K562 (cell line): ENCODE data around the gene LIN28B. TPM values are rescaled to one million over a fixed set of nuclear protein-coding genes. Genes with fewer than 3 reads are reported as not detected.

ENCODE experiments used
- ATAC-seq: fragments of 200-7000 bp; cut with Tn5 transposase; 3 replicates; pipeline ENCODE4 v1.9.1; 2020; ENCODE audit warnings: moderate library complexity
- BruUV-seq: library from RNA; stranded (reverse); fragments of 400-500 nt; replicated peaks from 2 replicates; lab custom pipeline; 2021; lab: Mats Ljungman, UMichigan
- CTCF ChIA-PET: fragments of 300-600 bp; formaldehyde crosslinking; extraction: SDS; loops from one replicate; lab custom pipeline; 2021; ENCODE audit warnings: low intra/inter-chr PET ratio; lab: Yijun Ruan, JAX
- POLR2A ChIA-PET: fragments of 300-600, 350-650 bp; sonication (Branson Sonifier 250); formaldehyde crosslinking; extraction: SDS; loops from one replicate; lab custom pipeline; 2021; ENCODE audit warnings: antibody characterized with exemption, inconsistent platforms; lab: Yijun Ruan, JAX
- DNase-seq, 4 experiments: peaks; one replicate each; pipeline versions ENCODE4 v3.0.0 to v3.0.0-alpha.2; 2011 to 2018; ENCODE audit warnings: low spot score in 3 of 4, mixed read lengths in 3 of 4; ENCODE audit errors: extremely low read depth in 1 of 4
- FAIRE-seq: peaks from 2 replicates; lab custom pipeline; 2011; peaks lifted over from hg19 to GRCh38; lab: Jason Lieb, UNC
- H2AFZ ChIP-seq: 2 replicates; pipeline ENCODE4 v1.6.0; 2011; ENCODE audit warnings: low read depth, low read length, control low read depth, inconsistent platforms
- H3K27ac ChIP-seq: fragments of 200-600 bp; 3 replicates; pipeline ENCODE4 v1.8.0; 2011; ENCODE audit warnings: low read depth, mild to moderate bottlenecking, control low read depth, inconsistent platforms, low read length, moderate library complexity, mixed read lengths; ENCODE audit errors: extremely low read depth
- H3K27me3 ChIP-seq, 2 experiments: fragments of 300-600 bp in 1 of 2; 2 replicates in 1 of 2; 3 replicates in 1 of 2; pipeline versions ENCODE4 v1.6.0 to v1.8.0; 2011; ENCODE audit warnings: inconsistent platforms in 2 of 2, low read length in 2 of 2, mild to moderate bottlenecking in 1 of 2, mixed read lengths in 1 of 2, moderate library complexity in 1 of 2; ENCODE audit not compliant: control insufficient read depth in 2 of 2, insufficient read depth in 2 of 2
- H3K36me3 ChIP-seq: fragments of 300-600 bp; 3 replicates; pipeline ENCODE4 v1.8.0; 2011; ENCODE audit warnings: mild to moderate bottlenecking, low read length, inconsistent platforms; ENCODE audit not compliant: control insufficient read depth, insufficient read depth
- H3K4me1 ChIP-seq, 2 experiments: fragments of 200-600 bp in 1 of 2; replicated peaks in 1 of 2; 2 replicates in 1 of 2; 3 replicates in 1 of 2; pipeline versions ENCODE4 v1.5.1 to v1.8.0; 2011; ENCODE audit warnings: inconsistent platforms in 2 of 2, low read length in 2 of 2, mild to moderate bottlenecking in 1 of 2, mixed read lengths in 1 of 2, moderate library complexity in 1 of 2; ENCODE audit not compliant: control insufficient read depth in 2 of 2, insufficient read depth in 2 of 2
- H3K4me2 ChIP-seq: 2 replicates; pipeline ENCODE4 v1.6.1; 2011; ENCODE audit warnings: low read length, control low read depth, inconsistent platforms, mixed read lengths; ENCODE audit not compliant: insufficient read depth
- H3K4me3 ChIP-seq: fragments of 200-600 bp; sonication (generic), shearing (Covaris generic); 2 replicates; pipeline ENCODE4 v1.5.1; 2016; ENCODE audit warnings: control low read depth, inconsistent platforms
- H3K79me2 ChIP-seq: fragments of 200-600 bp; 3 replicates; pipeline ENCODE4 v1.8.0; 2011; ENCODE audit warnings: low read length, inconsistent platforms; ENCODE audit not compliant: control insufficient read depth, insufficient read depth
- H3K9ac ChIP-seq, 2 experiments: 2 replicates each; pipeline versions ENCODE4 v1.6.0 to v1.6.1; 2011; ENCODE audit warnings: low read depth in 2 of 2, low read length in 2 of 2, control low read depth in 1 of 2, inconsistent platforms in 1 of 2, mild to moderate bottlenecking in 1 of 2, mixed read lengths in 1 of 2; ENCODE audit not compliant: insufficient read depth in 1 of 2
- H3K9me1 ChIP-seq: one replicate; pipeline ENCODE4 v1.6.0; 2011; ENCODE audit warnings: inconsistent platforms, mild to moderate bottlenecking, low read length, moderate library complexity; ENCODE audit not compliant: control insufficient read depth, insufficient read depth
- H3K9me3 ChIP-seq: replicated peaks from 2 replicates; pipeline ENCODE4 v1.5.1; 2011; ENCODE audit warnings: low read depth, low read length, inconsistent platforms; ENCODE audit not compliant: control insufficient read depth, insufficient read depth
- H4K20me1 ChIP-seq: replicated peaks from 2 replicates; pipeline ENCODE4 v1.6.1; 2011; ENCODE audit warnings: low read length, inconsistent platforms, mixed read lengths; ENCODE audit not compliant: control insufficient read depth, insufficient read depth
- CEBPB ChIP-seq: fragments of 450-650 bp; IDR thresholded peaks from 2 replicates; pipeline ENCODE4 v1.6.1; 2016; ENCODE audit warnings: missing genetic modification characterization, missing compliant biosample characterization
- E2F3 ChIP-seq: fragments of 250-450 bp; sonication (Bioruptor Pico); IDR thresholded peaks from 2 replicates; pipeline ENCODE4 v1.4.0; 2020; ENCODE audit warnings: mild to moderate bottlenecking
- FUS ChIP-seq: fragments of 200-400 bp; formaldehyde crosslinking; optimal IDR thresholded peaks from 2 replicates; pipeline ENCODE3; 2017; ENCODE audit warnings: low read depth, low read length
- KLF6 ChIP-seq: fragments of 250-450 bp; sonication (Bioruptor Pico); IDR thresholded peaks from 2 replicates; pipeline ENCODE4 v1.4.0; 2020; ENCODE audit warnings: mild to moderate bottlenecking, moderate library complexity, borderline replicate concordance
- MECOM ChIP-seq: fragments of 250-450 bp; sonication (Bioruptor Pico); IDR thresholded peaks from 2 replicates; pipeline ENCODE4 v1.8.0; 2022; ENCODE audit warnings: inconsistent platforms
- PHF21A ChIP-seq: fragments of 450-650 bp; IDR thresholded peaks from 2 replicates; pipeline ENCODE4 v1.6.1; 2017; ENCODE audit warnings: low read depth, borderline replicate concordance
- SRF ChIP-seq, 2 experiments: fragments of 250-450, 450-650 bp in 1 of 2; sonication (Bioruptor Pico) in 1 of 2; sonication (generic) in 1 of 2; formaldehyde crosslinking; IDR thresholded peaks; 2 replicates each; pipeline versions ENCODE4 v1.5.0 to v1.5.1; 2020 to 2022; ENCODE audit warnings: mild to moderate bottlenecking in 1 of 2, missing genetic modification reagents in 1 of 2
- SRSF7 ChIP-seq: fragments of 200-400 bp; formaldehyde crosslinking; optimal IDR thresholded peaks from 2 replicates; pipeline ENCODE3; 2017; ENCODE audit warnings: mild to moderate bottlenecking, low read depth, low read length
- ZC3H8 ChIP-seq: fragments of 450-650 bp; IDR thresholded peaks from 2 replicates; pipeline ENCODE4 v1.6.1; 2017
- ZNF197 ChIP-seq: fragments of 200-800 bp; sonication (Bioruptor generic); IDR thresholded peaks from 2 replicates; pipeline ENCODE4 v1.6.1; 2016; ENCODE audit warnings: low read depth, missing genetic modification characterization, missing compliant biosample characterization
- WGBS: fragments of 100-300 bp; shearing (Covaris generic); methylation state at CpG from one replicate; pipeline ENCODE4 v1.1.6; 2016; ENCODE audit warnings: low coverage, mixed read lengths; ENCODE audit not compliant: insufficient coverage; ENCODE audit errors: missing lambda C conversion rate; 5-methylcytosine and 5-hydroxymethylcytosine counted together
- in situ Hi-C: fragments of 300-500 bp; cut with MboI; formaldehyde crosslinking; loops from 4 replicates; pipeline ENCODE4 v1.15.0; 2018; ENCODE audit warnings: inconsistent platforms, mixed read lengths
- intact Hi-C: fragments of 100-400 bp; cut with micrococcal nuclease; formaldehyde crosslinking; loops from 2 replicates; pipeline ENCODE4 v1.14.2; 2022
- polyA plus RNA-seq, 8 experiments: library from polyadenylated mRNA; depleted of rRNA in 4 of 8; stranded (reverse) in 5 of 8; unstranded in 3 of 8; fragments of >200 nt; fragmentation: Nextera tagmentation in 2 of 8; fragmentation: Illumina TruSeq in 1 of 8; extraction: Ambion mirVana in 2 of 8; extraction: Trizol in 1 of 8; gene quantifications; 2 replicates each; pipeline versions ENCODE4 v1.2.1 to v1.2.3, GENCODE V29; 2011 to 2014; ENCODE audit warnings: inconsistent platforms in 1 of 8, missing spikeins in 1 of 8
- total RNA-seq, 7 experiments: library from RNA; depleted of rRNA in 6 of 7; stranded (reverse); fragments of >200 nt in 6 of 7; fragmentation: Illumina TruSeq in 2 of 7; extraction: Trizol in 2 of 7; gene quantifications; 2 replicates each; pipeline versions ENCODE4 v1.2.1 to v1.2.3, GENCODE V29; 2011 to 2021; ENCODE audit warnings: low replicate concordance in 1 of 7
- TF ChIP-seq, protein P1 (sequence below): fragments of 200-600 bp; sonication (generic); IDR thresholded peaks from one replicate; pipeline ENCODE4 v1.6.1; 2012; ENCODE audit warnings: mild to moderate bottlenecking, low read depth, low read length, inconsistent platforms

LIN28B gene
- total and polyA plus RNA-seq, 9 of the 15 experiments (the other 6 are each of a cell fraction or from before 2014, with no cell fraction given), result 20.9 to 77.3 (median 42.1) TPM

DNA sequence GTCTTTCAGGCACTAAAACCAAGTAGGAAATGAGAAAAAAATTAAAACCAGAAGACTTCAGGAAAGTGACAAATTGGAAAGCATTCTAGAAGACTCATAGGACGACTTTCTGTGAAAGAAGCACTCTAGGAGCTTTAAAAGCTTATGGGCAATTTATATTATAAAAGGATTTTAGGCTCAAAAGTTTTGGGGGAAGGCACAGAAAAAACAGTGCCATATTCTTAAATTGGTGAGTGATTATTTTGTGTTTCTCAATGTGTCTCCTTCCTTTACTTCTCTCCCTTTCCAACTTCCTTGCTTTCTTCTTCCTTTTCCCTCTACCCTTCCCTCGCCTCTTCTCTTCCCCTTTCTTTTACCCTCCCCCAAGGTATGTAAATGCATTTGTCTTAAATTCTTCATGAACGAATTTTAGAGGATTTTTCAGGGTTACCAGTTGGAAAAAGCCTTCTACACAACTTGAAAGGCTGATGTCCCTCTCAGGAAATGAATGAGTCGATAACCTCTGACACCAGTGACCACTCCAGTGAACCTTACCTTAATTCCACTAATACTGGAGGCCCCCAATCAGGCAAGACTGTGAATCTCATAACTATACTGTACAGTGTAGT is 2.6 kb upstream of the LIN28B start:
- peaks cover under 1% of the 10 kb centered on the region; the same call in 1 of the 3 replicates for H3K36me3 ChIP-seq
- DNase-seq (peak in 2 of 4 experiments; percentile 59 to 91), ATAC-seq (peak; percentile 74), FAIRE-seq (peak; percentile 82)
- POLR2A ChIA-PET, result interaction anchor here (0.9 to 6.2 kb wide), 3 partner anchors 10 to 15 kb away, joined by 4 to 67 read pairs (median 5); no protein-coding TSS in a partner anchor
- no peaks in the 10 kb centered on the region for H3K9me3 ChIP-seq
- H3K9ac ChIP-seq, result peak overlapping the region in 1 of 2 experiments; percentile 97; a peak in 3 of 4 replicates
- H4K20me1 ChIP-seq, result no peaks in the 10 kb centered on the region
- BruUV-seq, result TSS peak; percentile 34
- intact Hi-C loops, result loop anchor here (1.0 kb wide), 1 partner anchor 12 kb away; no protein-coding TSS in a partner anchor
- H3K4me1 ChIP-seq, result peaks cover 6 to 8% of the 10 kb centered on the region in 2 experiments; a peak in 4 of 5 replicates
- 0% methylated on average over 4 of the region's 4 CpGs for WGBS
- CTCF ChIA-PET, result no interaction called here
- no peaks in the 10 kb centered on the region for H3K9me1 ChIP-seq
- H3K4me2 ChIP-seq, result peak overlapping the region; percentile 83
- H2AFZ ChIP-seq, result 0 out of 2 replicates have a peak overlapping the region, but pooled peaks have one; percentile 24
- peaks cover 44% of the 10 kb centered on the region for H3K79me2 ChIP-seq
- H3K27ac ChIP-seq, result peak overlapping the region; percentile 98
- H3K4me3 ChIP-seq, result peak overlapping the region; percentile 45
- in situ Hi-C loops, result no loop called here
- H3K27me3 ChIP-seq, result no peaks in the 10 kb centered on the region
- no peak for TF ChIP-seq PHF21A
- no peak for TF ChIP-seq E2F3 (CRISPR knock-in tag)
- no peak for TF ChIP-seq FUS
- TF ChIP-seq SRF (CRISPR knock-in tag; IDR thresholded peaks at IDR 0.05), result no peak
- 0 out of 2 replicates have a peak, but pooled peaks have one; percentile 53 for TF ChIP-seq ZC3H8
- TF ChIP-seq SRSF7, result no peak
- no peak for TF ChIP-seq MECOM (CRISPR knock-in tag)
- TF ChIP-seq, protein P1, sequence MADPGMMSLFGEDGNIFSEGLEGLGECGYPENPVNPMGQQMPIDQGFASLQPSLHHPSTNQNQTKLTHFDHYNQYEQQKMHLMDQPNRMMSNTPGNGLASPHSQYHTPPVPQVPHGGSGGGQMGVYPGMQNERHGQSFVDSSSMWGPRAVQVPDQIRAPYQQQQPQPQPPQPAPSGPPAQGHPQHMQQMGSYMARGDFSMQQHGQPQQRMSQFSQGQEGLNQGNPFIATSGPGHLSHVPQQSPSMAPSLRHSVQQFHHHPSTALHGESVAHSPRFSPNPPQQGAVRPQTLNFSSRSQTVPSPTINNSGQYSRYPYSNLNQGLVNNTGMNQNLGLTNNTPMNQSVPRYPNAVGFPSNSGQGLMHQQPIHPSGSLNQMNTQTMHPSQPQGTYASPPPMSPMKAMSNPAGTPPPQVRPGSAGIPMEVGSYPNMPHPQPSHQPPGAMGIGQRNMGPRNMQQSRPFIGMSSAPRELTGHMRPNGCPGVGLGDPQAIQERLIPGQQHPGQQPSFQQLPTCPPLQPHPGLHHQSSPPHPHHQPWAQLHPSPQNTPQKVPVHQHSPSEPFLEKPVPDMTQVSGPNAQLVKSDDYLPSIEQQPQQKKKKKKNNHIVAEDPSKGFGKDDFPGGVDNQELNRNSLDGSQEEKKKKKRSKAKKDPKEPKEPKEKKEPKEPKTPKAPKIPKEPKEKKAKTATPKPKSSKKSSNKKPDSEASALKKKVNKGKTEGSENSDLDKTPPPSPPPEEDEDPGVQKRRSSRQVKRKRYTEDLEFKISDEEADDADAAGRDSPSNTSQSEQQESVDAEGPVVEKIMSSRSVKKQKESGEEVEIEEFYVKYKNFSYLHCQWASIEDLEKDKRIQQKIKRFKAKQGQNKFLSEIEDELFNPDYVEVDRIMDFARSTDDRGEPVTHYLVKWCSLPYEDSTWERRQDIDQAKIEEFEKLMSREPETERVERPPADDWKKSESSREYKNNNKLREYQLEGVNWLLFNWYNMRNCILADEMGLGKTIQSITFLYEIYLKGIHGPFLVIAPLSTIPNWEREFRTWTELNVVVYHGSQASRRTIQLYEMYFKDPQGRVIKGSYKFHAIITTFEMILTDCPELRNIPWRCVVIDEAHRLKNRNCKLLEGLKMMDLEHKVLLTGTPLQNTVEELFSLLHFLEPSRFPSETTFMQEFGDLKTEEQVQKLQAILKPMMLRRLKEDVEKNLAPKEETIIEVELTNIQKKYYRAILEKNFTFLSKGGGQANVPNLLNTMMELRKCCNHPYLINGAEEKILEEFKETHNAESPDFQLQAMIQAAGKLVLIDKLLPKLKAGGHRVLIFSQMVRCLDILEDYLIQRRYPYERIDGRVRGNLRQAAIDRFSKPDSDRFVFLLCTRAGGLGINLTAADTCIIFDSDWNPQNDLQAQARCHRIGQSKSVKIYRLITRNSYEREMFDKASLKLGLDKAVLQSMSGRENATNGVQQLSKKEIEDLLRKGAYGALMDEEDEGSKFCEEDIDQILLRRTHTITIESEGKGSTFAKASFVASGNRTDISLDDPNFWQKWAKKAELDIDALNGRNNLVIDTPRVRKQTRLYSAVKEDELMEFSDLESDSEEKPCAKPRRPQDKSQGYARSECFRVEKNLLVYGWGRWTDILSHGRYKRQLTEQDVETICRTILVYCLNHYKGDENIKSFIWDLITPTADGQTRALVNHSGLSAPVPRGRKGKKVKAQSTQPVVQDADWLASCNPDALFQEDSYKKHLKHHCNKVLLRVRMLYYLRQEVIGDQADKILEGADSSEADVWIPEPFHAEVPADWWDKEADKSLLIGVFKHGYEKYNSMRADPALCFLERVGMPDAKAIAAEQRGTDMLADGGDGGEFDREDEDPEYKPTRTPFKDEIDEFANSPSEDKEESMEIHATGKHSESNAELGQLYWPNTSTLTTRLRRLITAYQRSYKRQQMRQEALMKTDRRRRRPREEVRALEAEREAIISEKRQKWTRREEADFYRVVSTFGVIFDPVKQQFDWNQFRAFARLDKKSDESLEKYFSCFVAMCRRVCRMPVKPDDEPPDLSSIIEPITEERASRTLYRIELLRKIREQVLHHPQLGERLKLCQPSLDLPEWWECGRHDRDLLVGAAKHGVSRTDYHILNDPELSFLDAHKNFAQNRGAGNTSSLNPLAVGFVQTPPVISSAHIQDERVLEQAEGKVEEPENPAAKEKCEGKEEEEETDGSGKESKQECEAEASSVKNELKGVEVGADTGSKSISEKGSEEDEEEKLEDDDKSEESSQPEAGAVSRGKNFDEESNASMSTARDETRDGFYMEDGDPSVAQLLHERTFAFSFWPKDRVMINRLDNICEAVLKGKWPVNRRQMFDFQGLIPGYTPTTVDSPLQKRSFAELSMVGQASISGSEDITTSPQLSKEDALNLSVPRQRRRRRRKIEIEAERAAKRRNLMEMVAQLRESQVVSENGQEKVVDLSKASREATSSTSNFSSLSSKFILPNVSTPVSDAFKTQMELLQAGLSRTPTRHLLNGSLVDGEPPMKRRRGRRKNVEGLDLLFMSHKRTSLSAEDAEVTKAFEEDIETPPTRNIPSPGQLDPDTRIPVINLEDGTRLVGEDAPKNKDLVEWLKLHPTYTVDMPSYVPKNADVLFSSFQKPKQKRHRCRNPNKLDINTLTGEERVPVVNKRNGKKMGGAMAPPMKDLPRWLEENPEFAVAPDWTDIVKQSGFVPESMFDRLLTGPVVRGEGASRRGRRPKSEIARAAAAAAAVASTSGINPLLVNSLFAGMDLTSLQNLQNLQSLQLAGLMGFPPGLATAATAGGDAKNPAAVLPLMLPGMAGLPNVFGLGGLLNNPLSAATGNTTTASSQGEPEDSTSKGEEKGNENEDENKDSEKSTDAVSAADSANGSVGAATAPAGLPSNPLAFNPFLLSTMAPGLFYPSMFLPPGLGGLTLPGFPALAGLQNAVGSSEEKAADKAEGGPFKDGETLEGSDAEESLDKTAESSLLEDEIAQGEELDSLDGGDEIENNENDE, result peak; percentile 97
- TF ChIP-seq CEBPB (tag), result no peak
- no peak for TF ChIP-seq ZNF197
- TF ChIP-seq KLF6 (CRISPR knock-in tag), result no peak
